OCI-LY3 (cell line): ENCODE results near the gene NRDC.

Experiments
- EZH2phosphoT487 ChIP-seq: fragments of 200-600 bp; shearing (Covaris generic); IDR thresholded peaks from 2 replicates; pipeline ENCODE4 v1.6.1; 2018; ENCODE audit warnings: antibody characterized with exemption, mixed run types, low read depth
- TF ChIP-seq, protein P1 (sequence below): fragments of 200-600, 300-600 bp; sonication (generic); IDR thresholded peaks from 2 replicates; pipeline ENCODE4 v1.5.1; 2014; ENCODE audit warnings: antibody characterized with exemption, low read length, low read depth

DNA sequence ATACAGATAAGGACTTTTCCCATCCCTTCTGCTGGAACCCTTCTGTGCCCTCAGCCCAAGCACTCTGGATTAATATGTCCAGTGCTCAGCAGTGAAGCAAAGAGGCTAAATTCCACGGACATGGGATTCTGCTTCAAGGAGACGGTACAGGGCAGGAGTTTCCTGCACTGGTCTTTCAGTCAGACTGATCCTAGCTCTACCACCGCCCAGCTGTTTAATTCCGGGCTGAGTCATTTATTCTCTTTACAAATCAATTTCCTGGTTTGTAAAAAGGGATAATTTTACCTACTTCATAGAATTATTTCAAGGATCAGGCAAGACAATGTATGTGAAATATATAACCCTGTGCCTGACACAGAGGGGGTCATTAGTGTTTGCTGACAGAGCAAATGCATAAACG lies 41.6 kb upstream of the NRDC start:
- TF ChIP-seq, protein P1, sequence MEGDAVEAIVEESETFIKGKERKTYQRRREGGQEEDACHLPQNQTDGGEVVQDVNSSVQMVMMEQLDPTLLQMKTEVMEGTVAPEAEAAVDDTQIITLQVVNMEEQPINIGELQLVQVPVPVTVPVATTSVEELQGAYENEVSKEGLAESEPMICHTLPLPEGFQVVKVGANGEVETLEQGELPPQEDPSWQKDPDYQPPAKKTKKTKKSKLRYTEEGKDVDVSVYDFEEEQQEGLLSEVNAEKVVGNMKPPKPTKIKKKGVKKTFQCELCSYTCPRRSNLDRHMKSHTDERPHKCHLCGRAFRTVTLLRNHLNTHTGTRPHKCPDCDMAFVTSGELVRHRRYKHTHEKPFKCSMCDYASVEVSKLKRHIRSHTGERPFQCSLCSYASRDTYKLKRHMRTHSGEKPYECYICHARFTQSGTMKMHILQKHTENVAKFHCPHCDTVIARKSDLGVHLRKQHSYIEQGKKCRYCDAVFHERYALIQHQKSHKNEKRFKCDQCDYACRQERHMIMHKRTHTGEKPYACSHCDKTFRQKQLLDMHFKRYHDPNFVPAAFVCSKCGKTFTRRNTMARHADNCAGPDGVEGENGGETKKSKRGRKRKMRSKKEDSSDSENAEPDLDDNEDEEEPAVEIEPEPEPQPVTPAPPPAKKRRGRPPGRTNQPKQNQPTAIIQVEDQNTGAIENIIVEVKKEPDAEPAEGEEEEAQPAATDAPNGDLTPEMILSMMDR = no peak
- no peak for TF ChIP-seq EZH2phosphoT487
